Measurements from ENCODE around the gene SZT2.
A peak's percentile ranks its signal among the peaks of the same experiment; 100 is the strongest.

SZT2 gene

DNA sequence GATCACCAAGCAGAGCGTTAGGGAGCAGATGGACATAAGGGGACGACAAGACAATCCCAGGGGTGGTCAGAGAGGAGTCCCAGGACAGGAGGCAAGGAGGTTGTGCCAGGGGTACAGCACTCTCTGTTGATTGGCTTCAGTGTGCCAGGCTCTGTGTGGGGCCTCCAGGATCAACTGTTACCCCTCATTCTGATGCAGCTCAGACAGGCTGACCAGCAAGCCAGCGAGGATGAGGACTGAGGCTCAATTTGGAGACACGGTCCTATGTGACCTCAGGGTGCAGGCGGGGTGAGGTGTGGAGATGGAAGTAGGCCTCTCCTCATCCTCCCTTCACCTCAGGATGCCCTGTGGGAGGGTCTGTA, 60.0 kb downstream of the SZT2 start:
- no CpG with 5 or more reads among the region's 5 CpGs for WGBS (ENCODE audit: extremely low coverage, insufficient coverage, insufficient read length)
- Histone ChIP-seq H3K23ac (ENCODE audit: low read length) (no peak overlapping the region), H2BK5ac (ENCODE audit: low read depth, low read length, poor library complexity) (no peak overlapping the region), H3K18ac (ENCODE audit: low read length) (no peak overlapping the region), H3K9ac (ENCODE audit: low read length) (no peak overlapping the region), H3K27ac (ENCODE audit: low read depth, low read length) (no peak overlapping the region), H2AK5ac (ENCODE audit: low read length) (no peak overlapping the region), H2BK120ac (ENCODE audit: insufficient read depth, low read length, poor library complexity) (no peak overlapping the region), H4K12ac (ENCODE audit: low read depth, low read length) (no peak overlapping the region), H3K4ac (ENCODE audit: low read depth, low read length) (no peak overlapping the region), H3K9me3 (ENCODE audit: insufficient read depth, low read depth, low read length) (peaks cover 2% of the 10 kb centered on the region), H3K36me3 (ENCODE audit: control insufficient read depth in 1 of 2, insufficient read depth in 2 of 2, low read length in 2 of 2) (peaks cover 65 to 70% of the 10 kb centered on the region in 2 experiments), H3K27me3 (ENCODE audit: insufficient read depth, low read length) (no peaks in the 10 kb centered on the region), H3K79me2 (ENCODE audit: control insufficient read depth, insufficient read depth, low read length, poor library complexity) (peaks cover 4% of the 10 kb centered on the region), H4K91ac (ENCODE audit: low read depth, low read length) (no peak overlapping the region), H2BK12ac (ENCODE audit: low read length) (no peak overlapping the region), H3K4me2 (ENCODE audit: low read length) (no peak overlapping the region), H3K4me1 (ENCODE audit: control insufficient read depth in 1 of 2, insufficient read depth in 2 of 2, low read length in 2 of 2) (peaks cover 0 to 18% of the 10 kb centered on the region in 2 experiments), H4K8ac (ENCODE audit: low read depth, low read length) (no peak overlapping the region), H3K79me1 (ENCODE audit: low read length) (peaks cover 9% of the 10 kb centered on the region), H3K4me3 (ENCODE audit: low read depth, low read length) (no peak overlapping the region), H2AFZ (ENCODE audit: insufficient read depth, low read length, poor library complexity) (no peak overlapping the region), H3K14ac (ENCODE audit: low read length) (no peak overlapping the region)
- DNase-seq: no peak

DNA sequence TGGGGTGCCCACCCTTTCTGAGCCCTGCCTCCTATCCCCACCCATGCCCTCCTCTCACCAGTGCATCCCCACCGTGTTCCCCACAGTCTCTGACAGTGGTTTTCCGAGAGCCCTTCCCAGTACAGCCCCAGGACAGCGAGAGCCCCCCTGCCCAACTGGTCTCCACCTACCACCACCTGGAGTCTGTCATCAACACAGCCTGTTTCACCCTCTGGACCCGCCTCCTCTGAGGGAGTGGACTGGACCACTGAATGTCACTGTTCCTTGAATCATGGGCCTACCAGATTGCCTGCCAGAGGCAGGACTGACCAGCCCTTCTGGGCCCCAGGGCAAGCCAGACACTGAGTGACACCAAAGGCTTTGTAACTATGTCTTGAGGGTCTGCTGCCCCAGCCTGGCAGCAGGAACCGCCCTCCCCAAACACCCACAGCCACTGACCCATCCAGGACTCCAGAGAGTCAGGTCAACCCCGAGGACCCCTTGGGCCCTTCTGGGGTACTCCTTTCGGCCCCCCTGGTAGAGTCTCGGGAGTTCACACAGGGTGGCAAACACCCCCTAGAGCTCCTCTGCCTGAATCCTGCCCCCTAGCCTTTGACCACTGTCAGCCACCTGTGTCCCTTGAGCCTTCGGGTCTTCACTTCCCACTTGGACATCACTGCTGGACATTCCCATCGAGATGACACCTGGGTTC, 60.7 kb downstream of the SZT2 start:
- Histone ChIP-seq H4K91ac (ENCODE audit: low read depth, low read length) (no peak overlapping the region), H3K79me2 (ENCODE audit: control insufficient read depth, insufficient read depth, low read length, poor library complexity) (peaks cover 4% of the 10 kb centered on the region), H4K8ac (ENCODE audit: low read depth, low read length) (no peak overlapping the region), H2BK5ac (ENCODE audit: low read depth, low read length, poor library complexity) (no peak overlapping the region), H3K27me3 (ENCODE audit: insufficient read depth, low read length) (no peaks in the 10 kb centered on the region), H3K9ac (ENCODE audit: low read length) (no peak overlapping the region), H3K18ac (ENCODE audit: low read length) (no peak overlapping the region), H3K4me3 (ENCODE audit: low read depth, low read length) (no peak overlapping the region), H4K12ac (ENCODE audit: low read depth, low read length) (no peak overlapping the region), H3K9me3 (ENCODE audit: insufficient read depth, low read depth, low read length) (peaks cover 2% of the 10 kb centered on the region), H2AFZ (ENCODE audit: insufficient read depth, low read length, poor library complexity) (no peak overlapping the region), H3K23ac (ENCODE audit: low read length) (no peak overlapping the region), H3K4me2 (ENCODE audit: low read length) (no peak overlapping the region), H3K27ac (ENCODE audit: low read depth, low read length) (no peak overlapping the region), H2BK120ac (ENCODE audit: insufficient read depth, low read length, poor library complexity) (no peak overlapping the region), H3K36me3 (ENCODE audit: control insufficient read depth in 1 of 2, insufficient read depth in 2 of 2, low read length in 2 of 2) (peaks cover 65 to 69% of the 10 kb centered on the region in 2 experiments), H3K79me1 (ENCODE audit: low read length) (peaks cover 9% of the 10 kb centered on the region), H2BK12ac (ENCODE audit: low read length) (no peak overlapping the region), H2AK5ac (ENCODE audit: low read length) (no peak overlapping the region), H3K4ac (ENCODE audit: low read depth, low read length) (no peak overlapping the region), H3K4me1 (ENCODE audit: control insufficient read depth in 1 of 2, insufficient read depth in 2 of 2, low read length in 2 of 2) (peaks cover 0 to 19% of the 10 kb centered on the region in 2 experiments), H3K14ac (ENCODE audit: low read length) (no peak overlapping the region)
- no CpG with 5 or more reads among the region's 10 CpGs for WGBS (ENCODE audit: extremely low coverage, insufficient coverage, insufficient read length)
- DNase-seq: no peak

DNA sequence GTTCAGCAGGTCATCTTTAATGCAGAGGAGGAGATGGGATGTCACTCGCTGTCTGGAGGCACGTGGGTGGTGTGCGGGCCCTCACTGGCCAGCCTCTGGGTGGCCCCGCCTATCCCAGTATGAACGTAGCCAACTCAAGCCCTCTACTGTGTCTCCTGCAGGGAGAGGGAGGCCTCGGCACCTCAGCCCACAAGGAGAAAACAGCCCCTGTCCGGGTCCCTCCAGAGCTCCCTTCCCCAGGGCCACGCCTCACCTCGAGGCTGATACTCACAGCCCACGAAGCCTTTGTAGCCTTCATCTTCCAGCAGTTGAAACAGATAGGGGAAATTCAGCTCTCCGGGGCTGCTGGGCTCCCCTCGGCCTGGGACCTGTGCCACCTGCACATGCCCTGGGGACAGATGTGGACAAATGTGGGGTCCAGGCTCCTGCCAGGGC, 61.5 kb downstream of the SZT2 start:
- Histone ChIP-seq H3K9ac (ENCODE audit: low read length) (no peak overlapping the region), H2BK12ac (ENCODE audit: low read length) (no peak overlapping the region), H4K12ac (ENCODE audit: low read depth, low read length) (no peak overlapping the region), H3K4me3 (ENCODE audit: low read depth, low read length) (no peak overlapping the region), H3K27ac (ENCODE audit: low read depth, low read length) (no peak overlapping the region), H3K9me3 (ENCODE audit: insufficient read depth, low read depth, low read length) (peaks cover 2% of the 10 kb centered on the region), H3K79me2 (ENCODE audit: control insufficient read depth, insufficient read depth, low read length, poor library complexity) (peaks cover 4% of the 10 kb centered on the region), H2AFZ (ENCODE audit: insufficient read depth, low read length, poor library complexity) (no peak overlapping the region), H3K4me1 (ENCODE audit: control insufficient read depth in 1 of 2, insufficient read depth in 2 of 2, low read length in 2 of 2) (peaks cover 0 to 17% of the 10 kb centered on the region in 2 experiments), H2BK5ac (ENCODE audit: low read depth, low read length, poor library complexity) (no peak overlapping the region), H3K14ac (ENCODE audit: low read length) (no peak overlapping the region), H3K23ac (ENCODE audit: low read length) (no peak overlapping the region), H3K36me3 (ENCODE audit: control insufficient read depth in 1 of 2, insufficient read depth in 2 of 2, low read length in 2 of 2) (peaks cover 60 to 61% of the 10 kb centered on the region in 2 experiments), H2AK5ac (ENCODE audit: low read length) (no peak overlapping the region), H2BK120ac (ENCODE audit: insufficient read depth, low read length, poor library complexity) (no peak overlapping the region), H3K79me1 (ENCODE audit: low read length) (peaks cover 9% of the 10 kb centered on the region), H4K91ac (ENCODE audit: low read depth, low read length) (no peak overlapping the region), H3K27me3 (ENCODE audit: insufficient read depth, low read length) (no peaks in the 10 kb centered on the region), H3K18ac (ENCODE audit: low read length) (no peak overlapping the region), H3K4ac (ENCODE audit: low read depth, low read length) (no peak overlapping the region), H4K8ac (ENCODE audit: low read depth, low read length) (no peak overlapping the region), H3K4me2 (ENCODE audit: low read length) (no peak overlapping the region)
- peak in 1 of 2 donors; percentile 39 for DNase-seq
- no CpG with 5 or more reads among the region's 12 CpGs for WGBS (ENCODE audit: extremely low coverage, insufficient coverage, insufficient read length)

DNA sequence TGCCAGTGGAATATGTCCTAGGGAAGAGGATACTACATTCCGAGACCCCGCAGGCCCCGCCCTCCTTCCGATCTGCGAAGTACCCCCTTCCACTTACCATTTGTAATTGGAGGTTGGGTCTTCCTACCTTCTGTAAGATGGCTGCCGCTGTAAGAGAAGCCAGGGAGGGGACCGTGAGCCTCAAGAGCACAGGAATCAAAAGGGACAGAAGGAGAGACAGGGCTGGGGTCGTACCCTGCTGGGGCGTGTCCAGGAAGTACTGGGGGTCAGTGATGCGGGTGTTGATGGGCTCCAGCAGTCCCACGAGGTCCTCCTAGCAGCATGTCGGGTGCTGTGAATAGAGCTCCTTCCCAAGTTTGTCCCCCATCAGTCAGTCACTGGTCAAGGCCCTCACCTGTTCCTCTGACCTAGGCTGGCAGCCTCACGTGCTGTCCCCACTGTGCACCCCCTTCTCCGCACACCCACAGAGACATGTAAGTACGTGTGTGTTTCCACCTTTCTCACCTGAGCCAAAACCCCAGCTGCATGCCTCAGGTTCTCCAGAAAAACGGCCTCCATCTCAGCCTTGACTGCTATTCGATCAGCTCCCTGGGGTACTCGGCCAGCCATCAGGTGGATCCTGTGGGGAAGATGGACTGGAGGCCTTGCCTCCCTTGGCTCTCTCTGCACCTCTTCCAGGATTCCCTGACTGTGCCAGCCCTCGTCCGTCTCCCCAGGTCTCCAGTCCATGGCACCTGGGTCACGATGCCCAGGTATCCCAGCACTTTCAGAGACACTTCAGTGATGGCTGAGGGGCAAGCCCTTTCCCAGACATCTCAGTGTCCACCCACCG, 62.2 kb downstream of the SZT2 start:
- Histone ChIP-seq H3K79me2 (ENCODE audit: control insufficient read depth, insufficient read depth, low read length, poor library complexity) (peaks cover 4% of the 10 kb centered on the region), H3K9ac (ENCODE audit: low read length) (no peak overlapping the region), H3K79me1 (ENCODE audit: low read length) (peaks cover 9% of the 10 kb centered on the region), H3K4ac (ENCODE audit: low read depth, low read length) (no peak overlapping the region), H2BK5ac (ENCODE audit: low read depth, low read length, poor library complexity) (no peak overlapping the region), H2BK12ac (ENCODE audit: low read length) (no peak overlapping the region), H2AK5ac (ENCODE audit: low read length) (no peak overlapping the region), H2BK120ac (ENCODE audit: insufficient read depth, low read length, poor library complexity) (no peak overlapping the region), H3K4me3 (ENCODE audit: low read depth, low read length) (no peak overlapping the region), H4K8ac (ENCODE audit: low read depth, low read length) (no peak overlapping the region), H3K4me1 (ENCODE audit: control insufficient read depth in 1 of 2, insufficient read depth in 2 of 2, low read length in 2 of 2) (peaks cover 0 to 14% of the 10 kb centered on the region in 2 experiments), H3K9me3 (ENCODE audit: insufficient read depth, low read depth, low read length) (peaks cover 2% of the 10 kb centered on the region), H3K14ac (ENCODE audit: low read length) (no peak overlapping the region), H2AFZ (ENCODE audit: insufficient read depth, low read length, poor library complexity) (no peak overlapping the region), H3K4me2 (ENCODE audit: low read length) (no peak overlapping the region), H3K27me3 (ENCODE audit: insufficient read depth, low read length) (no peaks in the 10 kb centered on the region), H3K36me3 (ENCODE audit: control insufficient read depth in 1 of 2, insufficient read depth in 2 of 2, low read length in 2 of 2) (peaks cover 53% of the 10 kb centered on the region in 2 experiments), H3K23ac (ENCODE audit: low read length) (no peak overlapping the region), H3K27ac (ENCODE audit: low read depth, low read length) (no peak overlapping the region), H4K91ac (ENCODE audit: low read depth, low read length) (no peak overlapping the region), H4K12ac (ENCODE audit: low read depth, low read length) (no peak overlapping the region), H3K18ac (ENCODE audit: low read length) (no peak overlapping the region)
- no CpG with 5 or more reads among the region's 22 CpGs for WGBS (ENCODE audit: extremely low coverage, insufficient coverage, insufficient read length)
- no peak for DNase-seq

Measured in trophoblast cell (in vitro differentiated cells and primary cell).